K562 (cell line): ENCODE measurements around the gene TNPO3. TPM values are rescaled to one million over a fixed set of nuclear protein-coding genes. Genes with fewer than 3 reads are reported as not detected.

ENCODE experiments used
- ATAC-seq: fragments of 200-7000 bp; cut with Tn5 transposase; 3 replicates; pipeline ENCODE4 v1.9.1; 2020; ENCODE audit warnings: moderate library complexity
- BruUV-seq: library from RNA; stranded (reverse); fragments of 400-500 nt; replicated peaks from 2 replicates; lab custom pipeline; 2021; lab: Mats Ljungman, UMichigan
- CTCF ChIA-PET: fragments of 300-600 bp; formaldehyde crosslinking; extraction: SDS; loops from one replicate; lab custom pipeline; 2021; ENCODE audit warnings: low intra/inter-chr PET ratio; lab: Yijun Ruan, JAX
- POLR2A ChIA-PET: fragments of 300-600, 350-650 bp; sonication (Branson Sonifier 250); formaldehyde crosslinking; extraction: SDS; loops from one replicate; lab custom pipeline; 2021; ENCODE audit warnings: antibody characterized with exemption, inconsistent platforms; lab: Yijun Ruan, JAX
- DNase-seq, 4 experiments: peaks; one replicate each; pipeline versions ENCODE4 v3.0.0 to v3.0.0-alpha.2; 2011 to 2018; ENCODE audit warnings: low spot score in 3 of 4, mixed read lengths in 3 of 4; ENCODE audit errors: extremely low read depth in 1 of 4
- FAIRE-seq: peaks from 2 replicates; lab custom pipeline; 2011; peaks lifted over from hg19 to GRCh38; lab: Jason Lieb, UNC
- H2AFZ ChIP-seq: 2 replicates; pipeline ENCODE4 v1.6.0; 2011; ENCODE audit warnings: low read depth, low read length, control low read depth, inconsistent platforms
- H3K27ac ChIP-seq: fragments of 200-600 bp; 3 replicates; pipeline ENCODE4 v1.8.0; 2011; ENCODE audit warnings: low read depth, mild to moderate bottlenecking, control low read depth, inconsistent platforms, low read length, moderate library complexity, mixed read lengths; ENCODE audit errors: extremely low read depth
- H3K27me3 ChIP-seq, 2 experiments: fragments of 300-600 bp in 1 of 2; 2 replicates in 1 of 2; 3 replicates in 1 of 2; pipeline versions ENCODE4 v1.6.0 to v1.8.0; 2011; ENCODE audit warnings: inconsistent platforms in 2 of 2, low read length in 2 of 2, mild to moderate bottlenecking in 1 of 2, mixed read lengths in 1 of 2, moderate library complexity in 1 of 2; ENCODE audit not compliant: control insufficient read depth in 2 of 2, insufficient read depth in 2 of 2
- H3K36me3 ChIP-seq: fragments of 300-600 bp; 3 replicates; pipeline ENCODE4 v1.8.0; 2011; ENCODE audit warnings: mild to moderate bottlenecking, low read length, inconsistent platforms; ENCODE audit not compliant: control insufficient read depth, insufficient read depth
- H3K4me1 ChIP-seq, 2 experiments: fragments of 200-600 bp in 1 of 2; replicated peaks in 1 of 2; 2 replicates in 1 of 2; 3 replicates in 1 of 2; pipeline versions ENCODE4 v1.5.1 to v1.8.0; 2011; ENCODE audit warnings: inconsistent platforms in 2 of 2, low read length in 2 of 2, mild to moderate bottlenecking in 1 of 2, mixed read lengths in 1 of 2, moderate library complexity in 1 of 2; ENCODE audit not compliant: control insufficient read depth in 2 of 2, insufficient read depth in 2 of 2
- H3K4me2 ChIP-seq: 2 replicates; pipeline ENCODE4 v1.6.1; 2011; ENCODE audit warnings: low read length, control low read depth, inconsistent platforms, mixed read lengths; ENCODE audit not compliant: insufficient read depth
- H3K4me3 ChIP-seq: fragments of 200-600 bp; sonication (generic), shearing (Covaris generic); 2 replicates; pipeline ENCODE4 v1.5.1; 2016; ENCODE audit warnings: control low read depth, inconsistent platforms
- H3K79me2 ChIP-seq: fragments of 200-600 bp; 3 replicates; pipeline ENCODE4 v1.8.0; 2011; ENCODE audit warnings: low read length, inconsistent platforms; ENCODE audit not compliant: control insufficient read depth, insufficient read depth
- H3K9ac ChIP-seq, 2 experiments: 2 replicates each; pipeline versions ENCODE4 v1.6.0 to v1.6.1; 2011; ENCODE audit warnings: low read depth in 2 of 2, low read length in 2 of 2, control low read depth in 1 of 2, inconsistent platforms in 1 of 2, mild to moderate bottlenecking in 1 of 2, mixed read lengths in 1 of 2; ENCODE audit not compliant: insufficient read depth in 1 of 2
- H3K9me1 ChIP-seq: one replicate; pipeline ENCODE4 v1.6.0; 2011; ENCODE audit warnings: inconsistent platforms, mild to moderate bottlenecking, low read length, moderate library complexity; ENCODE audit not compliant: control insufficient read depth, insufficient read depth
- H3K9me3 ChIP-seq: replicated peaks from 2 replicates; pipeline ENCODE4 v1.5.1; 2011; ENCODE audit warnings: low read depth, low read length, inconsistent platforms; ENCODE audit not compliant: control insufficient read depth, insufficient read depth
- H4K20me1 ChIP-seq: replicated peaks from 2 replicates; pipeline ENCODE4 v1.6.1; 2011; ENCODE audit warnings: low read length, inconsistent platforms, mixed read lengths; ENCODE audit not compliant: control insufficient read depth, insufficient read depth
- DDX20 ChIP-seq: fragments of 450-650 bp; IDR thresholded peaks from 2 replicates; pipeline ENCODE4 v1.6.1; 2016; ENCODE audit warnings: missing genetic modification characterization, low read depth, mild to moderate bottlenecking, missing compliant biosample characterization, moderate library complexity
- GTF2E2 ChIP-seq: fragments of 200-800 bp; sonication (Bioruptor generic); IDR thresholded peaks from 2 replicates; pipeline ENCODE4 v1.6.1; 2016; ENCODE audit warnings: missing genetic modification characterization, missing compliant biosample characterization
- KLF10 ChIP-seq: fragments of 250-450 bp; sonication (Bioruptor Pico); IDR thresholded peaks from 2 replicates; pipeline ENCODE4 v1.6.1; 2021; ENCODE audit warnings: matching md5 sums
- NCOA2 ChIP-seq, 2 experiments: fragments of 450-650 bp; IDR thresholded peaks; 2 replicates each; pipeline ENCODE4 v1.6.1; 2018; ENCODE audit warnings: mild to moderate bottlenecking in 2 of 2, moderate library complexity in 1 of 2; ENCODE audit not compliant: partially characterized antibody in 2 of 2
- STAT5B ChIP-seq: fragments of 250-450 bp; sonication (Bioruptor Pico); IDR thresholded peaks from 2 replicates; pipeline ENCODE4 v1.8.0; 2021; ENCODE audit warnings: mild to moderate bottlenecking, inconsistent platforms
- THRAP3 ChIP-seq: fragments of 450-650 bp; IDR thresholded peaks from 2 replicates; pipeline ENCODE4 v1.6.1; 2016; ENCODE audit warnings: mild to moderate bottlenecking, inconsistent platforms, borderline replicate concordance
- ZNF133 ChIP-seq: fragments of 250-450 bp; sonication (Bioruptor Pico); IDR thresholded peaks from 2 replicates; pipeline ENCODE4 v1.4.0; 2020; ENCODE audit warnings: mild to moderate bottlenecking
- WGBS: fragments of 100-300 bp; shearing (Covaris generic); methylation state at CpG from one replicate; pipeline ENCODE4 v1.1.6; 2016; ENCODE audit warnings: low coverage, mixed read lengths; ENCODE audit not compliant: insufficient coverage; ENCODE audit errors: missing lambda C conversion rate; 5-methylcytosine and 5-hydroxymethylcytosine counted together
- in situ Hi-C: fragments of 300-500 bp; cut with MboI; formaldehyde crosslinking; loops from 4 replicates; pipeline ENCODE4 v1.15.0; 2018; ENCODE audit warnings: inconsistent platforms, mixed read lengths
- intact Hi-C: fragments of 100-400 bp; cut with micrococcal nuclease; formaldehyde crosslinking; loops from 2 replicates; pipeline ENCODE4 v1.14.2; 2022
- polyA plus RNA-seq, 8 experiments: library from polyadenylated mRNA; depleted of rRNA in 4 of 8; stranded (reverse) in 5 of 8; unstranded in 3 of 8; fragments of >200 nt; fragmentation: Nextera tagmentation in 2 of 8; fragmentation: Illumina TruSeq in 1 of 8; extraction: Ambion mirVana in 2 of 8; extraction: Trizol in 1 of 8; gene quantifications; 2 replicates each; pipeline versions ENCODE4 v1.2.1 to v1.2.3, GENCODE V29; 2011 to 2014; ENCODE audit warnings: inconsistent platforms in 1 of 8, missing spikeins in 1 of 8
- total RNA-seq, 7 experiments: library from RNA; depleted of rRNA in 6 of 7; stranded (reverse); fragments of >200 nt in 6 of 7; fragmentation: Illumina TruSeq in 2 of 7; extraction: Trizol in 2 of 7; gene quantifications; 2 replicates each; pipeline versions ENCODE4 v1.2.1 to v1.2.3, GENCODE V29; 2011 to 2021; ENCODE audit warnings: low replicate concordance in 1 of 7
- TF ChIP-seq, protein P1 (sequence below): fragments of 450-650 bp; IDR thresholded peaks from 2 replicates; pipeline ENCODE4 v1.6.1; 2016; ENCODE audit warnings: antibody characterized with exemption
- TF ChIP-seq, protein P2 (sequence below), 2 experiments: fragments of 450-650 bp in 1 of 2; IDR thresholded peaks; 2 replicates each; pipeline ENCODE4 v1.6.1; 2011 to 2017; ENCODE audit warnings: low read depth in 2 of 2, antibody characterized with exemption in 1 of 2, borderline replicate concordance in 1 of 2, low read length in 1 of 2, mild to moderate bottlenecking in 1 of 2, mixed read lengths in 1 of 2; ENCODE audit not compliant: control insufficient read depth in 1 of 2

TNPO3 gene
- total and polyA plus RNA-seq, 9 of the 15 experiments (the other 6 are each of a cell fraction or from before 2014, with no cell fraction given), result 35.8 to 125 (median 110) TPM

DNA sequence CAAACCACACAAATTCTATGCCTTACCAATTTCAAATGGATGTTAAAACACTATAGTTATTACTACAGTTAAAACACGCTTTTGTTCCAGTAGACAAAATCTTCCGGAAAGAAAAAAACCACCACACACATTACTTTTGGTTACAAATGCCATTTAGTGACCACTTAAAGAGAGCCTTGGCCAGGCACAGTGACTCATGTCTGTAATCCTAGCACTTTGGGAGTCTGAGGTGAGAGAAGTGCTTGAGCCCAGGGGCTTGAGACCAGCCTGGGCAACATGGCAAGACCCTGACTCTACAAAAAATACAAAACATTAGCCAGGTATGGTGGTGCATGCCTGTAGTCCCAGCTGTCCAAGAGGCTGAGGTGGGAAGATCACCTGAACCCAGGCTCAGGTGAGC lies 7.2 kb downstream of the TNPO3 start:
- no peaks in the 10 kb centered on the region for H3K9me3 ChIP-seq
- no peak; the same call in 2 of the 3 replicates for ATAC-seq
- TF ChIP-seq GTF2E2 (tag), result no peak
- no peak for TF ChIP-seq ZNF133 (CRISPR knock-in tag)
- no peak for TF ChIP-seq KLF10 (CRISPR knock-in tag)
- TF ChIP-seq, protein P1, sequence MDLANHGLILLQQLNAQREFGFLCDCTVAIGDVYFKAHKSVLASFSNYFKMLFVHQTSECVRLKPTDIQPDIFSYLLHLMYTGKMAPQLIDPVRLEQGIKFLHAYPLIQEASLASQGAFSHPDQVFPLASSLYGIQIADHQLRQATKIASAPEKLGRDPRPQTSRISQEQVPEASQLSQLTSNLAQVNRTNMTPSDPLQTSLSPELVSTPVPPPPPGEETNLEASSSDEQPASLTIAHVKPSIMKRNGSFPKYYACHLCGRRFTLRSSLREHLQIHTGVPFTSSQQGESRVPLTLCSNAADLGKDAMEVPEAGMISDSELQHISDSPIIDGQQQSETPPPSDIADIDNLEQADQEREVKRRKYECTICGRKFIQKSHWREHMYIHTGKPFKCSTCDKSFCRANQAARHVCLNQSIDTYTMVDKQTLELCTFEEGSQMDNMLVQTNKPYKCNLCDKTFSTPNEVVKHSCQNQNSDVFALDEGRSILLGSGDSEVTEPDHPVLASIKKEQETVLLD, result no peak
- TF ChIP-seq, protein P2, sequence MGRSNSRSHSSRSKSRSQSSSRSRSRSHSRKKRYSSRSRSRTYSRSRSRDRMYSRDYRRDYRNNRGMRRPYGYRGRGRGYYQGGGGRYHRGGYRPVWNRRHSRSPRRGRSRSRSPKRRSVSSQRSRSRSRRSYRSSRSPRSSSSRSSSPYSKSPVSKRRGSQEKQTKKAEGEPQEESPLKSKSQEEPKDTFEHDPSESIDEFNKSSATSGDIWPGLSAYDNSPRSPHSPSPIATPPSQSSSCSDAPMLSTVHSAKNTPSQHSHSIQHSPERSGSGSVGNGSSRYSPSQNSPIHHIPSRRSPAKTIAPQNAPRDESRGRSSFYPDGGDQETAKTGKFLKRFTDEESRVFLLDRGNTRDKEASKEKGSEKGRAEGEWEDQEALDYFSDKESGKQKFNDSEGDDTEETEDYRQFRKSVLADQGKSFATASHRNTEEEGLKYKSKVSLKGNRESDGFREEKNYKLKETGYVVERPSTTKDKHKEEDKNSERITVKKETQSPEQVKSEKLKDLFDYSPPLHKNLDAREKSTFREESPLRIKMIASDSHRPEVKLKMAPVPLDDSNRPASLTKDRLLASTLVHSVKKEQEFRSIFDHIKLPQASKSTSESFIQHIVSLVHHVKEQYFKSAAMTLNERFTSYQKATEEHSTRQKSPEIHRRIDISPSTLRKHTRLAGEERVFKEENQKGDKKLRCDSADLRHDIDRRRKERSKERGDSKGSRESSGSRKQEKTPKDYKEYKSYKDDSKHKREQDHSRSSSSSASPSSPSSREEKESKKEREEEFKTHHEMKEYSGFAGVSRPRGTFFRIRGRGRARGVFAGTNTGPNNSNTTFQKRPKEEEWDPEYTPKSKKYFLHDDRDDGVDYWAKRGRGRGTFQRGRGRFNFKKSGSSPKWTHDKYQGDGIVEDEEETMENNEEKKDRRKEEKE (IDR thresholded peaks at IDR 0.05; ENCODE audit: borderline replicate concordance in 1 of 2, control insufficient read depth in 1 of 2, low read depth in 2 of 2, low read length in 1 of 2), result no peak
- TF ChIP-seq NCOA2 (IDR thresholded peaks at IDR 0.05; ENCODE audit: partially characterized antibody in 2 of 2), result no peak
- no peak for TF ChIP-seq THRAP3
- no peak for TF ChIP-seq DDX20 (tag)
- TF ChIP-seq STAT5B, result no peak

More for the DNA sequence above, 7.2 kb downstream of the TNPO3 start:
- WGBS, result 86% methylated on average over 2 of the region's 2 CpGs
- peaks cover under 1 to 13% of the 10 kb centered on the region in 2 experiments; a peak in 4 of 5 replicates for H3K4me1 ChIP-seq
- POLR2A ChIA-PET, result no interaction called here
- DNase-seq (no peak), FAIRE-seq (no peak)
- H3K9me1 ChIP-seq, result no peaks in the 10 kb centered on the region
- peaks cover 40% of the 10 kb centered on the region for H4K20me1 ChIP-seq
- CTCF ChIA-PET, result no interaction called here
- in situ Hi-C loops (no loop called here), intact Hi-C loops (no loop called here)
- H3K36me3 ChIP-seq, result peaks cover 65% of the 10 kb centered on the region
- H3K79me2 ChIP-seq, result peaks cover 97% of the 10 kb centered on the region
- H3K4me3 ChIP-seq, result no peak overlapping the region
- no peak overlapping the region for H3K4me2 ChIP-seq
- BruUV-seq, result no TSS peak
- no peaks in the 10 kb centered on the region for H3K27me3 ChIP-seq
- no peak overlapping the region for H3K27ac ChIP-seq
- no peak overlapping the region for H2AFZ ChIP-seq
- no peak overlapping the region for H3K9ac ChIP-seq
